ENCODE results near the gene RBFOX2.
A peak's percentile ranks its signal among the peaks of the same experiment; 100 is the strongest.
"Not testable (repeated sequence)": the region's sequence is repeated elsewhere in the genome, so short reads cannot be mapped to it uniquely, and the experiment has no call there.

Gene RBFOX2

GRCh38 chr22:36028646-36029405 lies at the start of gene RBFOX2:
Gene RBFOX2, minus strand, starts transcription at chr22:36028824. Its CDS starts 399 bp downstream, at chr22:36028425.
- peak; percentile 23 to 40 for DNase-seq (ENCODE audit: low read depth in 2 of 2)

GRCh38 chr22:36077271-36077670 lies 48.6 kb upstream of the RBFOX2 start:
- no peak for DNase-seq (ENCODE audit: low read depth in 2 of 2)

GRCh38 chr22:36075724-36076123 lies 47.1 kb upstream of the RBFOX2 start:
- no peak for DNase-seq (ENCODE audit: low read depth in 2 of 2)

- no peak for DNase-seq (ENCODE audit: low read depth in 2 of 2)
These were observed 46.6 kb upstream of the RBFOX2 start for GRCh38 chr22:36075230-36075629.

GRCh38 chr22:36073476-36073875 lies 44.9 kb upstream of the RBFOX2 start:
- no peak for DNase-seq (ENCODE audit: low read depth in 2 of 2)

- DNase-seq (ENCODE audit: low read depth in 2 of 2), result not testable (repeated sequence)
These were observed 42.0 kb upstream of the RBFOX2 start for GRCh38 chr22:36070645-36071044.

- DNase-seq (ENCODE audit: low read depth in 2 of 2), result no peak
These were observed 40.7 kb upstream of the RBFOX2 start for GRCh38 chr22:36069368-36069767.

DNA sequence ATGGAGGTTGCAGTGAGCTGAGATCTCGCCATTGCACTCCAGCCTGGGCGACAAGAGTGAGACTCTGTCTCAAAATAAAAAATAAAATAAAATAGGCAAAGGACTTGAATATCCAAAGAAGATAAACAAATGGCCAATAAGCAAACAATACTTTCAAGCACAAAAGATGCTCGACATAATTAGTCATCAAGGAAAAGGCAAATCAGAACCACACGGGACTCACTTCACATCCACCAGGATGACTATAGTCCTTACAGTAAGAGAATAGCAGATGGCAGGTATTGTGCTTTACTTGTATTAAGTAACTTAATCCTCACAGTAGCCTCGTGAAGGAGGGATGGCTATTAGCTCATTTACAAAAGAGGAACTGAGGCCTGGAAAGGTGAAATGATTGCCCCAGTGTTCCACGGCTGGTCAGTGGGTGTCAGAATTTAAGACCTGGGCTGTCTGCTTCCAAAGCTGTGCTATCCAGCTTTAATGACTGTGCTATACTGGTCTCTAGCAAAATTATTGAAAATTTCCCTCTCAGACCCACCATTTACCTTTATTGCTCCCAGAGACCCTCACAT lies 40.2 kb upstream of the RBFOX2 start:
- DNase-seq (ENCODE audit: low read depth in 2 of 2), result no peak

DNA sequence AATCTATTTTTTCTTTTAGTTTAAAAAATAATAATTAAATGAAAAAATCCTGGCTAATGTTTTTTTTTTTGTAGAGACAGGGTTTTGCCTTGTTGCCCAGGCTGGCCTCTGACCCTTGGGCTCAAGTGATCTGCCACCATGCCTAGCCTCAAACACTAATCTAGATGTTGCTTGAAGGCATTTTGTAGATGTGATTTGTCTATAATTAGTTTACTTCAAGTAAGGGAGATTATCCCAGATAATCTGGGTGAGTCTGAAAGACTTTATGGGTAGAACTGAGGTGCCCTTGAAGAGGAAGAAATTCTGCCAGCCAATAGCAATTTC lies 38.6 kb upstream of the RBFOX2 start:
- no peak for DNase-seq (ENCODE audit: low read depth in 2 of 2)

DNA sequence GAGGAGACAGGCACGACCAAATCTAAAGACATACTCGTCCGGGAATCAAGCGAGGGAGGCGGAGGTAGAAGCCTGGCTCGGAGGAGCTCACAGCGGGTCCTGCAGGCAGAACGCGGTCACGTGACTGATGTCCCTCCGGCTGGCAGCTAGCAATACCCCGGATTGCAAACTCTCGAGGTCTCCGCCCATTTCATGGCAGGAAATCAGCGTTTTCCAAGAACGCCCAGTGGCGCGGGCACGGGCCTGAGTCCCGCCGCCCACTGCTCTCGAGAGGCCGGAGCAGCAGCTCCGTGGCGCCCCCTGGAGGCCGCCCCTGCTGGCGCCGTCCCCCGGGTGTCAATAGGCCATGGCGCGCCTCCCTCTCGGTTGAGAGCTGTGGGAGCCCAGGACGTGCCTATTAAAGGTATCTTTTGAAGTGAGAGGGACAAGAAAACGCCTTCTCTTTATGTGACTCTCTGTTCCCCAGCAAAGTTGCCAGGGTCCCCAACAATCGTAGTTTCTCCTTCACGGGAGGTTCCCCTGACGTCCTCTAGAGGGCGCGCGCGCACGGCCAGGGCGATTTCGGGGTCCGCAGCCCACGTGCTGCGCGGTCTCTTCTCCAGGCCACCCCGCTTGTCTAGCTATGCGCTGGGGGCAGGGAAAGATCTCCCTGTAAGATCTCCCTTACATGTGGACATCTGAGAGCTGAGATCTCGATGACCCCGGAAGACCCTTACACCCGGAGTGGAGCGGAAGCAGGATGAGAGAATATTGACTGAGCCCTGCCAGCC lies 37.3 kb upstream of the RBFOX2 start:
- DNase-seq (ENCODE audit: low read depth in 2 of 2), result peak; percentile 23 to 26

DNA sequence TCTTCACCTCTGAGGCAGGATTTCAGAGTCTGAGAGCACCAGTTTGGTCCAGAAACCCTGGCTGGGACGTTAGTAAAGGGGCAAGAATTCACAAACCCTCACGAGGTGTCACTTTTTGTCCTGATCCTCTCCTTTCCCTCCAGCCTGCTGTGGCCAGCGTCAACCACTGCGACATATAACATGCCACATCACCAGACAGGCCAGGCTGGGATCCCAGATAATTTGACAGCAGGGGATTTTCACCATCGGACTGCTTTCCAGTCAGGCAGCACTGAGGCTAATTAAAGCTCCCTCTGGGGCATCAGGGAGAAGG lies 36.8 kb upstream of the RBFOX2 start:
- no peak for DNase-seq (ENCODE audit: low read depth in 2 of 2)

GRCh38 chr22:36064358-36064757 lies 35.7 kb upstream of the RBFOX2 start:
- no peak for DNase-seq (ENCODE audit: low read depth in 2 of 2)

- no peak for DNase-seq (ENCODE audit: low read depth in 2 of 2)
These were observed 28.4 kb upstream of the RBFOX2 start for GRCh38 chr22:36056980-36057379.

GRCh38 chr22:36055376-36056295 lies 27.0 kb upstream of the RBFOX2 start:
- DNase-seq (ENCODE audit: low read depth in 2 of 2), result no peak

DNA sequence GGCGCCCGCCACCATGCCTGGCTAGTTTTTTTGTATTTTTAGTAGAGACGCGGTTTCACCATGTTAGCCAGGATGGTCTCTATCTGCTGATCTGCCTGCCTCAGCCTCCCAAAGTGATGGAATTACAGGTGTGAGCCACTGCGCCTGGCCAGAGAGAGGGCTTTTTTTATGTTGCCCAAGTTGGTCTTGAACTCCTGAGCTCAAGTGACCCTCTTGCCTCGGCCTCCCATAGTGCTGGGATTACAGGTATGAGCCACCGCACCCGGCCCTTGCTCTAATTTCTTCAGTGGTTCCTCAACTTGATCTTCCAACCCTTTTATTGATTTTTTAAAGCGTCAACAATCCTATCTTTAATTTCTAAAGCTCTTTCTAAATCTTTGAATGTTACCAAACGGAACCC lies 25.8 kb upstream of the RBFOX2 start:
- not testable (repeated sequence) for DNase-seq (ENCODE audit: low read depth in 2 of 2)

- no peak for DNase-seq (ENCODE audit: low read depth in 2 of 2)
These were observed 24.9 kb upstream of the RBFOX2 start for GRCh38 chr22:36053242-36054147.

DNA sequence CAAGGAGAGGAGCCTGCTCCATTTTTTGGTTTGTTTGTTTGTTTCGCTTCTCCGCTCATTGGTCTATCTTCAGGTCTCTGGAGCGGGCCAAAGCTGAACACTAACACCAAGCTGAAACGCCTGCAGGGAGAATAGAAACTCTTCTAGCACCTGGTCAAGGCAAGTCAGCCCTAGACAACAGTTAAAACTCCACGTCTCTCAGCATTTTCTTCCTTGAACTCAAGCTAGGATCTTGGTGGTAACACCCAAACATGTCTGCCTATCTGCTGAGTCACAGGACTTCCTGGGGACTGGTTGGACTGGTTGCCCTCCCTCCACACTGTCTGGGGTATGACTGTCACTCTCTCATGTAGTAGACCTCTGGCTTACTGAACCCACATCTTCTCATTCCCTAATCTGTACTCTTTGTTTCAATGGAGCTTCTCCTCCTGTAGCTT lies 23.9 kb upstream of the RBFOX2 start:
- no peak for DNase-seq (ENCODE audit: low read depth in 2 of 2)

- DNase-seq (ENCODE audit: low read depth in 2 of 2), result no peak
These were observed 21.0 kb upstream of the RBFOX2 start for GRCh38 chr22:36049678-36049997.

- no peak for DNase-seq (ENCODE audit: low read depth in 2 of 2)
These were observed 20.5 kb upstream of the RBFOX2 start for GRCh38 chr22:36048911-36049677.

DNA sequence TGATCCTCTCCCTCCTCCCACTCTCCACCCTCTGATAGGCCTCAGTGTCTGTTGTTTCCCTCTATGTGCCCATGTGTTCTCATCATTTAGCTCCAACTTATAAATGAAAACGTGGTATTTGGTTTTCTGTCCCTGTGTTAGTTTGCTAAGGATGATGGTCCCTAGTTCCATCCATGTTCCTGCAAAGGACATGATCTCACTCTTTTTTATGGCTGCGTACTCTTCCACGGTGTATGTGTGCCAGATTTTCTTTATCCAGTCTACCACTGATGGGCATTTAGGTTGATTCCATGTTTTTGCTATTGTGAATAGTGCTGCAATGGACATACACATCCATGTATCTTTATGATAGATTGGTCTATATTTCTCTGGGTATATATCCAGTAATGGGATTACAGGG lies 15.9 kb upstream of the RBFOX2 start:
- not testable (repeated sequence) for DNase-seq (ENCODE audit: low read depth in 2 of 2)
